ENCODE data around the gene BMPR1B.

The BMPR1B gene

GRCh38 chr4:94759767-94760211, 2.0 kb downstream of the BMPR1B start (continued):
- no peak for TF ChIP-seq IKZF3 (tag by site-specific recombination; IDR thresholded peaks at IDR 0.05)
- peak; percentile 27; the same call in 1 of the 2 replicates for TF ChIP-seq SP3 (tag by site-specific recombination; IDR thresholded peaks at IDR 0.05)
- TF ChIP-seq ZNF548 (tag by site-specific recombination; IDR thresholded peaks at IDR 0.05): no peak
- TF ChIP-seq ZFP37 (tag by site-specific recombination; IDR thresholded peaks at IDR 0.05): no peak
- TF ChIP-seq AEBP2 (tag by site-specific recombination; IDR thresholded peaks at IDR 0.05; ENCODE audit: borderline replicate concordance): no peak
- no peak for TF ChIP-seq EGR2 (tag by site-specific recombination; IDR thresholded peaks at IDR 0.05; ENCODE audit: low read depth)
- TF ChIP-seq ZNF571 (tag by site-specific recombination; IDR thresholded peaks at IDR 0.05): no peak
- TF ChIP-seq ZNF623 (tag by site-specific recombination; IDR thresholded peaks at IDR 0.05): no peak
- no peak for TF ChIP-seq ZSCAN30 (tag by site-specific recombination; IDR thresholded peaks at IDR 0.05)
- no peak for TF ChIP-seq ZIC2 (tag by site-specific recombination; IDR thresholded peaks at IDR 0.05)
- no peak for TF ChIP-seq ZFP69B (tag by site-specific recombination; IDR thresholded peaks at IDR 0.05)
- TF ChIP-seq ZXDB (tag by site-specific recombination; IDR thresholded peaks at IDR 0.05): peak; percentile 20; the same call in 1 of the 2 replicates
- no peak for TF ChIP-seq ELK4 (IDR thresholded peaks at IDR 0.05; ENCODE audit: borderline replicate concordance, low read depth, low read length)
- TF ChIP-seq KLF9 (tag by site-specific recombination; IDR thresholded peaks at IDR 0.05; ENCODE audit: low read depth): no peak
- no peak for TF ChIP-seq ZNF426 (tag by site-specific recombination; IDR thresholded peaks at IDR 0.05)
- no peak for TF ChIP-seq ZNF624 (tag by site-specific recombination; IDR thresholded peaks at IDR 0.05)
- TF ChIP-seq ATF2 (tag by site-specific recombination; IDR thresholded peaks at IDR 0.05; ENCODE audit: low read depth): peak; percentile 54
- no peak for TF ChIP-seq PBX3 (CRISPR knock-in tag; IDR thresholded peaks at IDR 0.05)
- no peak for TF ChIP-seq KLF16 (tag by site-specific recombination; IDR thresholded peaks at IDR 0.05)
- TF ChIP-seq ZNF585B (tag by site-specific recombination; IDR thresholded peaks at IDR 0.05): no peak

GRCh38 chr4:94762326-94762725, 4.6 kb downstream of the BMPR1B start:
- H3K4me1 ChIP-seq (ENCODE audit: control insufficient read depth, insufficient read depth, low read length): peaks cover 10% of the 10 kb centered on the region
- no peak overlapping the region for H3K27ac ChIP-seq (ENCODE audit: extremely low read depth, low read depth, low read length)
- ChIA-PET CTCF (interaction anchor here (0.5 to 0.6 kb wide), 2 partner anchors 338 to 1273 kb away, joined by 3 to 4 read pairs; no protein-coding TSS in a partner anchor), POLR2A (no interaction called here)
- no peaks in the 10 kb centered on the region for H3K36me3 ChIP-seq (ENCODE audit: control insufficient read depth in 2 of 2, insufficient read depth in 1 of 2, low read length in 2 of 2)
- no peak overlapping the region for H3K4me3 ChIP-seq (ENCODE audit: low read depth, low read length)
- H3K9me3 ChIP-seq (ENCODE audit: control insufficient read depth, insufficient read depth, low read depth, low read length): no peaks in the 10 kb centered on the region
- TF ChIP-seq ZNF350 (tag by site-specific recombination; IDR thresholded peaks at IDR 0.05): peak; percentile 79
- no peak for TF ChIP-seq ZBTB17 (tag by site-specific recombination; IDR thresholded peaks at IDR 0.05)
- TF ChIP-seq PRDM2 (tag by site-specific recombination; IDR thresholded peaks at IDR 0.05; ENCODE audit: borderline replicate concordance): no peak
- no peak for TF ChIP-seq ZNF2 (tag by site-specific recombination; IDR thresholded peaks at IDR 0.05)
- no peak for TF ChIP-seq ZNF48 (tag by site-specific recombination; IDR thresholded peaks at IDR 0.05)
- TF ChIP-seq RBAK (tag by site-specific recombination; IDR thresholded peaks at IDR 0.05): no peak

All from HEK293 (cell line).